ENCODE data around the gene DEXI. TPM values are rescaled to one million over a fixed set of nuclear protein-coding genes. Genes with fewer than 3 reads are reported as not detected.

Gene DEXI
- total RNA-seq, 4 donors from 2014 or later, result 106 to 133 (median 125) TPM

DNA sequence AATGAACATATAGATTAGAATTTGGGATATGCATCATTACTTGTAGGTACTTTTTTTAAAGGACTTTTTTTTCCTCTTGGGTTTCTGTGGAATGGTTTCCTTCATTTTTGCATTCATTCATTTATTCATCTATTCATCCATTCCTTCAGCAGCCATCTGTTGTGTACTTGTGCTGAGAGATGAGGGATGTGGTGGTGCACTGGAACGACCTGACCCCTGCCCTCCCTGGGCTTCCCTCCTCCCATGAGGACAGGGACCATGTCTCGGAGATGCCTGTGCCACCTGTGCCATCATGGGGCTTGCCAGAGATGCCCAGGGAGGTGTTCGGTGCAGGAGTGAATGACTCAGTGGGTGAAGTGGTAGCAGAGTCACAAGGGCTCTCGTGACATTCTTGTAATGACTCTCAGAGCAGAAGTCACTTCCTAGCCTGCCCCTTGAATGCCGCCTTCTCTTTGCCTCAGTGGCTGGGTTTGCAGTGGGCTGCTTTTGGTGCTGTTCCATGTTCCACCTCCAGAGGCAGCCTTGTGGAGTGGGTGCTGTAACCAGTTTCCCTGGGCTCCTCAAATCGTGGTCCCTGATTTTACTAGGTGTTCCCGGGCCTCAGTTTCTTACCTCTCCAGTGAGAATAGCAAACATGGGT, 46.0 kb upstream of the DEXI start:
- H3K4me1 ChIP-seq, result peaks cover 7 to 20% (median 12%) of the 10 kb centered on the region in 4 donors
- H3K9me3 ChIP-seq, result no peaks in the 10 kb centered on the region
- H3K4me3 ChIP-seq, result no peak overlapping the region
- intact Hi-C loops (cut with DNase I), result loop anchor here (10.0 kb wide), 1 partner anchor 107 kb away; no protein-coding TSS in a partner anchor
- H3K27ac ChIP-seq (replicated peaks in 1 of 4), result no peak overlapping the region
- TF ChIP-seq EP300 (IDR thresholded peaks at IDR 0.05), result no peak
- TF ChIP-seq POLR2AphosphoS5 (IDR thresholded peaks at IDR 0.05), result no peak
- TF ChIP-seq, protein P1, sequence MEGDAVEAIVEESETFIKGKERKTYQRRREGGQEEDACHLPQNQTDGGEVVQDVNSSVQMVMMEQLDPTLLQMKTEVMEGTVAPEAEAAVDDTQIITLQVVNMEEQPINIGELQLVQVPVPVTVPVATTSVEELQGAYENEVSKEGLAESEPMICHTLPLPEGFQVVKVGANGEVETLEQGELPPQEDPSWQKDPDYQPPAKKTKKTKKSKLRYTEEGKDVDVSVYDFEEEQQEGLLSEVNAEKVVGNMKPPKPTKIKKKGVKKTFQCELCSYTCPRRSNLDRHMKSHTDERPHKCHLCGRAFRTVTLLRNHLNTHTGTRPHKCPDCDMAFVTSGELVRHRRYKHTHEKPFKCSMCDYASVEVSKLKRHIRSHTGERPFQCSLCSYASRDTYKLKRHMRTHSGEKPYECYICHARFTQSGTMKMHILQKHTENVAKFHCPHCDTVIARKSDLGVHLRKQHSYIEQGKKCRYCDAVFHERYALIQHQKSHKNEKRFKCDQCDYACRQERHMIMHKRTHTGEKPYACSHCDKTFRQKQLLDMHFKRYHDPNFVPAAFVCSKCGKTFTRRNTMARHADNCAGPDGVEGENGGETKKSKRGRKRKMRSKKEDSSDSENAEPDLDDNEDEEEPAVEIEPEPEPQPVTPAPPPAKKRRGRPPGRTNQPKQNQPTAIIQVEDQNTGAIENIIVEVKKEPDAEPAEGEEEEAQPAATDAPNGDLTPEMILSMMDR (IDR thresholded peaks at IDR 0.05), result peak in 1 of 3 experiments; percentile 11
- no peak for TF ChIP-seq POLR2A (IDR thresholded peaks at IDR 0.05; ENCODE audit: low read depth)
- peaks cover 5 to 61% (median 38%) of the 10 kb centered on the region in 4 donors for H3K36me3 ChIP-seq
- WGBS, result 71% methylated on average over 7 of the region's 7 CpGs
- DNase-seq (ENCODE audit: extremely low spot score), result no peak
- no peaks in the 10 kb centered on the region for H3K27me3 ChIP-seq

DNA sequence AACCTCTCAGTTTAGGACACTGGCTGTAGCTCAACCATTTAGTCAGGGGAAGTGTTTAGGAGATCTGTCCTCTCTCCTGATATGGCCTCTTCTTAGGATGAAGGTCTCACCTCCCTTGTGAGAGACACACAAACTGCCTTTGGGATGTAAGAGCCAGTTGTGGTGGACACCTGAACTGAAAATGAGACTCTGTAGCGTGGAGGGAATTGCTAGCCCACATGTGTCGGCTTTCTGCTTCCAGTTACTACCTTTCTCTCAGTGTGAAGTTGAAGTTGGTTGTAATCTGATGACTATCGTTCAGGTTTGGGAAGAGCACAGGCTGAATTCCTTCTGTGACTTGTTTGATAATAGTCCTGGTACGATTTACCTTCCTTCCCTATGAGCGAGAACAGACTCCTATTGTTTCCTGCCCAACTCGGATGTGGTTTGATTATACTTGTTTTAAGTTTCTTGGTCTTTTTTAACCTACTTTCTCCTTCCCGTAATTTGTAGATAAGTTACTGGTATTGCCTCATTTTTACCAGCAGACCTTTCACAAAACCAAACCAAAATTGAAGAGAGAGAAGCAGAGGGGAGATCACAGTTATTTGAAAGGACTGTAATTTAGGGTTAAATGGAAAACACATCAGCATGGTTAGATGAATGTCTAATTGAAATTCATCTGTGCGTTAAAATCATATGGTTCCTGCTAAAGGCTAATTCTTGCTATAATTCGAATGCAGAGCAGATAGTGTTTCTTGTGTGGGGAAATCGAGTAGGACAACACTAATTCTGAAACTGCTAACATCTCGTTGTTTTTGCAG, 45.3 kb upstream of the DEXI start:
- intact Hi-C loops (cut with DNase I), result loop anchor here (10.0 kb wide), 1 partner anchor 107 kb away; no protein-coding TSS in a partner anchor
- DNase-seq (ENCODE audit: extremely low spot score), result no peak
- WGBS, result 84% methylated on average over 11 of the region's 11 CpGs
- no peaks in the 10 kb centered on the region for H3K27me3 ChIP-seq
- TF ChIP-seq POLR2A (IDR thresholded peaks at IDR 0.05; ENCODE audit: low read depth), result no peak
- no peak for TF ChIP-seq POLR2AphosphoS5 (IDR thresholded peaks at IDR 0.05)
- TF ChIP-seq, protein P1 (IDR thresholded peaks at IDR 0.05), result no peak
- no peak for TF ChIP-seq EP300 (IDR thresholded peaks at IDR 0.05)
- no peak overlapping the region for H3K4me3 ChIP-seq
- no peaks in the 10 kb centered on the region for H3K9me3 ChIP-seq
- peaks cover 3 to 14% (median 12%) of the 10 kb centered on the region in 4 donors for H3K4me1 ChIP-seq
- H3K27ac ChIP-seq (replicated peaks in 1 of 4), result no peak overlapping the region
- peaks cover 11 to 67% (median 42%) of the 10 kb centered on the region in 4 donors for H3K36me3 ChIP-seq

DNA sequence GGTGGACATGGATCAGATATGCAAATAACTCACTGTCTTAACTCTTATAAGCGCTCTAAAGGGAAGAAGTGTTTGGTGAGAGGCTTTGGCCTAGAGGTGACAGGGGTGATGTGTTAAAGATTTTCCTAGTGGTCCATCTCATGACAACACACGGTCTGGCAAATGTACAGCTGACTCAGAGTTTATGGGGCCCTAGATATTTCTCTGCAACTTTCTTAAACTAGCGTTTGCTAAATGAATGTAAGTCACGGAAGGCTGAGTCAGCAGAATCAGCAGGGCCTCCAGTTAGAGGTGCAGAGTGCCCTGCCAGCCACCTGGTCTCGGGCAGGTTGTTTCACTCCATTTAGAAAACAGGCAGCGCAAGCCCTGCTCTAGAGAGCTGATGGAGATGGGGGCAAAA, 42.2 kb upstream of the DEXI start:
- Histone ChIP-seq H3K4me3 (no peak overlapping the region), H3K27me3 (no peaks in the 10 kb centered on the region), H3K4me1 (peaks cover 6 to 32% (median 17%) of the 10 kb centered on the region in 4 donors), H3K36me3 (peaks cover 10 to 57% (median 40%) of the 10 kb centered on the region in 4 donors), H3K27ac (replicated peaks in 1 of 4) (no peak overlapping the region), H3K9me3 (no peaks in the 10 kb centered on the region)
- no peak for TF ChIP-seq EP300 (IDR thresholded peaks at IDR 0.05)
- no peak for TF ChIP-seq POLR2A (IDR thresholded peaks at IDR 0.05; ENCODE audit: low read depth)
- TF ChIP-seq POLR2AphosphoS5 (IDR thresholded peaks at IDR 0.05), result no peak
- TF ChIP-seq, protein P1 (IDR thresholded peaks at IDR 0.05), result no peak
- intact Hi-C loops (cut with DNase I), result loop anchor here (10.0 kb wide), 1 partner anchor 110 kb away; no protein-coding TSS in a partner anchor
- 93% methylated on average over 6 of the region's 6 CpGs for WGBS
- no peak for DNase-seq (ENCODE audit: extremely low spot score)

DNA sequence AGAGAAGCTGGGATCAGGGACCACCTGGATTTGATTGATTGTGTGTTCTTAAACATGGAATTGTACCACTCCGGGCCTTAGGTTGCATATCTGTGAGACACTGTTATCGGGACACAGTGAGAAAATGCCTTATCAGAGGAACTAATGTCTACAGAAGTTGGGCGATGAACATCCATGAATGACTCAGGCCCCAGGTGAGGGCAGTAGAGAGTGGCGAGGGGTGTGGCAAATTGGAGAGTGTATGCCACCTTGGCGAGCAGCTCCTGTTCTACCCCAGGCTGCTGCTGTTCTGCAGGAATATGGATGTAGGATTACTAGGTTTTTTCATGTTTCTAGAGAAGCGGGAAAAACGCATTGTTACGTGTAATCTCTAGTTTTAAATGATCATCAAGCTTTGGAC, 40.9 kb upstream of the DEXI start:
- no peaks in the 10 kb centered on the region for H3K27me3 ChIP-seq
- intact Hi-C loops (cut with DNase I), result loop anchor here (10.0 kb wide), 1 partner anchor 112 kb away; no protein-coding TSS in a partner anchor
- WGBS, result 95% methylated on average over 8 of the region's 8 CpGs
- DNase-seq (ENCODE audit: extremely low spot score), result no peak
- H3K4me3 ChIP-seq, result no peak overlapping the region
- H3K36me3 ChIP-seq, result peaks cover 6 to 59% (median 31%) of the 10 kb centered on the region in 4 donors
- no peaks in the 10 kb centered on the region for H3K9me3 ChIP-seq
- TF ChIP-seq, protein P1 (IDR thresholded peaks at IDR 0.05), result no peak
- no peak for TF ChIP-seq POLR2AphosphoS5 (IDR thresholded peaks at IDR 0.05)
- TF ChIP-seq EP300 (IDR thresholded peaks at IDR 0.05), result no peak
- TF ChIP-seq POLR2A (IDR thresholded peaks at IDR 0.05; ENCODE audit: low read depth), result no peak
- H3K4me1 ChIP-seq, result peaks cover 6 to 39% (median 25%) of the 10 kb centered on the region in 4 donors
- H3K27ac ChIP-seq (replicated peaks in 1 of 4), result no peak overlapping the region

All from esophagus muscularis mucosa (tissue), 4 donors.